H9 (cell line): ENCODE measurements around the gene PMEPA1. TPM values are rescaled to one million over a fixed set of nuclear protein-coding genes. Genes with fewer than 3 reads are reported as not detected.

Experiments used
- DNase-seq: peaks from one replicate; pipeline ENCODE4 v3.0.0-alpha.2; 2017
- H2AFZ ChIP-seq: one replicate; pipeline ENCODE4 v1.6.1; 2013; ENCODE audit warnings: mild to moderate bottlenecking, low read length, control low read depth, moderate library complexity
- H2AK5ac ChIP-seq: 2 replicates; pipeline ENCODE4 v1.6.1; 2013; ENCODE audit warnings: low read length, control low read depth, mixed read lengths; ENCODE audit not compliant: insufficient read length
- H2BK120ac ChIP-seq: one replicate; pipeline ENCODE4 v1.6.1; 2013; ENCODE audit warnings: low read depth, mild to moderate bottlenecking, low read length, control low read depth, inconsistent platforms; ENCODE audit not compliant: poor library complexity, severe bottlenecking
- H2BK12ac ChIP-seq: 2 replicates; pipeline ENCODE4 v1.6.1; 2013; ENCODE audit warnings: low read length, control low read depth, mixed read lengths, low read depth; ENCODE audit not compliant: insufficient read length
- H2BK15ac ChIP-seq: 2 replicates; pipeline ENCODE4 v1.6.1; 2013; ENCODE audit warnings: low read depth, low read length, control low read depth
- H2BK20ac ChIP-seq: one replicate; pipeline ENCODE4 v1.6.1; 2013; ENCODE audit warnings: low read depth, mild to moderate bottlenecking, low read length, control low read depth, inconsistent platforms; ENCODE audit not compliant: poor library complexity, severe bottlenecking
- H2BK5ac ChIP-seq: 2 replicates; pipeline ENCODE4 v1.6.1; 2013; ENCODE audit warnings: low read length, control low read depth, mixed read lengths; ENCODE audit not compliant: insufficient read length
- H3K14ac ChIP-seq: 2 replicates; pipeline ENCODE4 v1.6.1; 2013; ENCODE audit warnings: low read length, control low read depth; ENCODE audit not compliant: insufficient read depth
- H3K18ac ChIP-seq: 2 replicates; pipeline ENCODE4 v1.6.1; 2013; ENCODE audit warnings: low read depth, mild to moderate bottlenecking, mixed read lengths, low read length, control low read depth; ENCODE audit not compliant: insufficient read length
- H3K23ac ChIP-seq: 2 replicates; pipeline ENCODE4 v1.6.1; 2013; ENCODE audit warnings: low read length, control low read depth, mixed read lengths, low read depth; ENCODE audit not compliant: insufficient read length
- H3K23me2 ChIP-seq: 2 replicates; pipeline ENCODE4 v1.6.1; 2013; ENCODE audit warnings: low read depth, mild to moderate bottlenecking, mixed read lengths, low read length, control low read depth; ENCODE audit not compliant: insufficient read length, poor library complexity, severe bottlenecking
- H3K27ac ChIP-seq: 2 replicates; pipeline ENCODE4 v1.5.1; 2013; ENCODE audit warnings: low read length, control low read depth, mixed read lengths, low read depth; ENCODE audit not compliant: insufficient read length
- H3K27me3 ChIP-seq: 2 replicates; pipeline ENCODE4 v1.6.1; 2013; ENCODE audit warnings: low read length, control low read depth, inconsistent platforms; ENCODE audit not compliant: insufficient read depth
- H3K4ac ChIP-seq: 2 replicates; pipeline ENCODE4 v1.6.1; 2013; ENCODE audit warnings: low read depth, mild to moderate bottlenecking, control low read depth, inconsistent platforms, low read length, moderate library complexity
- H3K4me1 ChIP-seq: 2 replicates; pipeline ENCODE4 v1.6.1; 2013; ENCODE audit warnings: low read length, control low read depth, inconsistent platforms; ENCODE audit not compliant: insufficient read depth
- H3K4me2 ChIP-seq: 2 replicates; pipeline ENCODE4 v1.6.1; 2013; ENCODE audit warnings: low read length, control low read depth, mixed read lengths; ENCODE audit not compliant: insufficient read length, insufficient read depth
- H3K56ac ChIP-seq: 2 replicates; pipeline ENCODE4 v1.6.1; 2013; ENCODE audit warnings: low read depth, mild to moderate bottlenecking, mixed read lengths, low read length, control low read depth; ENCODE audit not compliant: insufficient read length
- H3K79me1 ChIP-seq: 2 replicates; pipeline ENCODE4 v1.6.1; 2013; ENCODE audit warnings: low read depth, mild to moderate bottlenecking, moderate library complexity, low read length, control low read depth, inconsistent platforms; ENCODE audit not compliant: insufficient read depth, poor library complexity, severe bottlenecking
- H3K79me2 ChIP-seq: 2 replicates; pipeline ENCODE4 v1.6.1; 2013; ENCODE audit warnings: low read length, control low read depth, inconsistent platforms; ENCODE audit not compliant: insufficient read depth
- H3K9ac ChIP-seq: 2 replicates; pipeline ENCODE4 v1.6.1; 2013; ENCODE audit warnings: low read length, control low read depth, mixed read lengths; ENCODE audit not compliant: insufficient read length; ENCODE audit errors: extremely low read depth
- H3K9me3 ChIP-seq: one replicate; pipeline ENCODE4 v1.6.1; 2013; ENCODE audit warnings: low read depth, low read length, inconsistent platforms; ENCODE audit not compliant: control insufficient read depth
- H3T11ph ChIP-seq: one replicate; pipeline ENCODE4 v1.6.1; 2013; ENCODE audit warnings: mild to moderate bottlenecking, low read length, control low read depth, inconsistent platforms
- H4K20me1 ChIP-seq: one replicate; pipeline ENCODE4 v1.6.1; 2013; ENCODE audit not compliant: control insufficient read depth, insufficient read length, insufficient read depth
- H4K5ac ChIP-seq: 2 replicates; pipeline ENCODE4 v1.6.1; 2013; ENCODE audit warnings: low read depth, mild to moderate bottlenecking, mixed read lengths, low read length, control low read depth; ENCODE audit not compliant: insufficient read length
- H4K8ac ChIP-seq: replicated peaks from 2 replicates; pipeline ENCODE4 v1.6.1; 2013; ENCODE audit warnings: low read length, control low read depth, mixed read lengths, low read depth; ENCODE audit not compliant: insufficient read length
- H4K91ac ChIP-seq: 2 replicates; pipeline ENCODE4 v1.6.1; 2013; ENCODE audit warnings: low read depth, mild to moderate bottlenecking, moderate library complexity, mixed read lengths, low read length, control low read depth; ENCODE audit not compliant: insufficient read length
- H3K27ac Mint-ChIP-seq, 3 experiments: 2 replicates in 2 of 3; 3 replicates in 1 of 3; pipeline ENCODE4 v1.8.0; 2020 to 2021; ENCODE audit warnings: mixed read lengths in 3 of 3, mild to moderate bottlenecking in 1 of 3, moderate library complexity in 1 of 3
- H3K27me3 Mint-ChIP-seq: 2 replicates; pipeline ENCODE4 v1.8.0; 2021; ENCODE audit warnings: low read depth, mild to moderate bottlenecking, moderate library complexity, mixed read lengths
- H3K36me3 Mint-ChIP-seq, 3 experiments: 2 replicates in 2 of 3; 3 replicates in 1 of 3; pipeline ENCODE4 v1.8.0; 2020 to 2021; ENCODE audit warnings: low read depth in 3 of 3, mixed read lengths in 3 of 3; ENCODE audit not compliant: insufficient read depth in 1 of 3
- H3K4me1 Mint-ChIP-seq, 2 experiments: 2 replicates each; pipeline ENCODE4 v1.8.0; 2020; ENCODE audit warnings: mixed read lengths in 2 of 2
- H3K4me3 Mint-ChIP-seq, 2 experiments: 2 replicates in 1 of 2; 3 replicates in 1 of 2; pipeline ENCODE4 v1.8.0; 2020 to 2021; ENCODE audit warnings: mild to moderate bottlenecking in 2 of 2, mixed read lengths in 2 of 2, moderate library complexity in 1 of 2
- H3K9me3 Mint-ChIP-seq, 2 experiments: 2 replicates in 1 of 2; 3 replicates in 1 of 2; pipeline ENCODE4 v1.8.0; 2020; ENCODE audit warnings: mild to moderate bottlenecking in 2 of 2, mixed read lengths in 2 of 2, moderate library complexity in 1 of 2
- CTCF ChIP-seq: fragments of 200-600 bp; sonication (generic); conservative IDR thresholded peaks from 3 replicates; pipeline ENCODE4 v1.8.0; 2021; ENCODE audit warnings: antibody characterized with exemption, mild to moderate bottlenecking
- WGBS: extraction: QIAGEN DNeasy Blood & Tissue Kit; methylation state at CpG from one replicate; pipeline ENCODE4 v1.1.7; 2013; ENCODE audit warnings: missing lambda C conversion rate, low lambda C conversion rate, mixed read lengths; ENCODE audit not compliant: insufficient read length; ENCODE audit errors: extremely low coverage; 5-methylcytosine and 5-hydroxymethylcytosine counted together
- total RNA-seq: library from RNA; stranded (reverse); gene quantifications from 2 replicates; pipeline ENCODE4 v1.2.1, GENCODE V29; 2021

The PMEPA1 gene
- total RNA-seq, 1 experiment from 2014 or later, result 34.6 TPM

- Histone ChIP-seq H4K20me1 (no peaks in the 10 kb centered on the region), H4K91ac (no peak overlapping the region), H3K14ac (no peak overlapping the region), H2BK12ac (no peak overlapping the region), H3K9ac (no peak overlapping the region), H3K56ac (no peak overlapping the region), H3K18ac (no peak overlapping the region), H3K23me2 (no peaks in the 10 kb centered on the region), H2BK20ac (no peak overlapping the region), H3K23ac (no peak overlapping the region), H3K79me1 (no peaks in the 10 kb centered on the region), H2BK5ac (no peak overlapping the region), H3K79me2 (no peaks in the 10 kb centered on the region), H2AK5ac (no peak overlapping the region), H3K27me3 (no peaks in the 10 kb centered on the region), H3K27ac (no peak overlapping the region), H4K8ac (no peak overlapping the region), H2BK120ac (no peak overlapping the region), H2AFZ (no peak overlapping the region), H2BK15ac (no peak overlapping the region), H3T11ph (no peak overlapping the region), H3K9me3 (no peaks in the 10 kb centered on the region), H3K4ac (no peak overlapping the region), H3K4me1 (no peaks in the 10 kb centered on the region), H3K4me2 (no peak overlapping the region), H4K5ac (no peak overlapping the region)
- Mint-ChIP-seq H3K27me3 (peaks cover 28% of the 10 kb centered on the region), H3K4me1 (peaks cover 12 to 20% of the 10 kb centered on the region in 2 experiments), H3K4me3 (no peak overlapping the region), H3K9me3 (peaks cover 3 to 5% of the 10 kb centered on the region in 2 experiments; a peak in 4 of 5 replicates), H3K36me3 (no peaks in the 10 kb centered on the region; a peak in 2 of 7 replicates), H3K27ac (no peak overlapping the region)
- TF ChIP-seq CTCF, result no peak
- DNase-seq, result no peak
- WGBS, result no CpG with 5 or more reads among the region's 4 CpGs
Observed at GRCh38 chr20:57756213-57756612, 46.4 kb upstream of the PMEPA1 start.
